ENCODE data around the gene TMEM131. TPM values are rescaled to one million over a fixed set of nuclear protein-coding genes. Genes with fewer than 3 reads are reported as not detected.

The TMEM131 gene
- total RNA-seq, 1 donor: 30.0 TPM

GRCh38 chr2:97966545-97967215, 29.1 kb downstream of the TMEM131 start:
- no peak for TF ChIP-seq CTCF (IDR thresholded peaks at IDR 0.05; ENCODE audit: extremely low read depth, low read depth, low read length)

GRCh38 chr2:97965116-97965515, 30.6 kb downstream of the TMEM131 start:
- Histone ChIP-seq H3K4me2 (ENCODE audit: insufficient read depth, low read length) (no peak overlapping the region), H3K4me3 (ENCODE audit: insufficient read depth, low read length) (no peak overlapping the region), H3K27ac (ENCODE audit: low read depth, low read length) (no peak overlapping the region), H4K20me1 (ENCODE audit: insufficient read depth, low read length) (peaks cover 53% of the 10 kb centered on the region), H3K79me2 (ENCODE audit: insufficient read depth, low read length) (peaks cover 95% of the 10 kb centered on the region), H3K4me1 (ENCODE audit: insufficient read depth, low read length) (peaks cover 11% of the 10 kb centered on the region), H3K36me3 (ENCODE audit: insufficient read depth, low read length) (no peaks in the 10 kb centered on the region), H3K27me3 (ENCODE audit: insufficient read depth, low read length) (no peaks in the 10 kb centered on the region), H2AFZ (ENCODE audit: low read length) (no peak overlapping the region), H3K9me3 (ENCODE audit: low read depth, low read length) (no peaks in the 10 kb centered on the region)
- no peak for DNase-seq (ENCODE audit: insufficient read length, low spot score, missing footprints)
- no peak for TF ChIP-seq CTCF (IDR thresholded peaks at IDR 0.05; ENCODE audit: extremely low read depth, low read depth, low read length)

More at GRCh38 chr2:97966545-97967215, 29.1 kb downstream of the TMEM131 start:
- peaks cover 13% of the 10 kb centered on the region for H3K4me1 ChIP-seq (ENCODE audit: insufficient read depth, low read length)
- H3K27me3 ChIP-seq (ENCODE audit: insufficient read depth, low read length): no peaks in the 10 kb centered on the region
- H3K9me3 ChIP-seq (ENCODE audit: low read depth, low read length): no peaks in the 10 kb centered on the region
- no peak overlapping the region for H3K4me3 ChIP-seq (ENCODE audit: insufficient read depth, low read length)
- H2AFZ ChIP-seq (ENCODE audit: low read length): no peak overlapping the region
- H3K27ac ChIP-seq (ENCODE audit: low read depth, low read length): no peak overlapping the region
- no peak overlapping the region for H3K4me2 ChIP-seq (ENCODE audit: insufficient read depth, low read length)
- H4K20me1 ChIP-seq (ENCODE audit: insufficient read depth, low read length): peaks cover 54% of the 10 kb centered on the region
- peak; percentile 58 for DNase-seq (ENCODE audit: insufficient read length, low spot score, missing footprints)
- H3K79me2 ChIP-seq (ENCODE audit: insufficient read depth, low read length): peaks cover 95% of the 10 kb centered on the region
- no peaks in the 10 kb centered on the region for H3K36me3 ChIP-seq (ENCODE audit: insufficient read depth, low read length)

- Histone ChIP-seq H4K20me1 (ENCODE audit: insufficient read depth, low read length) (peaks cover 44% of the 10 kb centered on the region), H2AFZ (ENCODE audit: low read length) (no peak overlapping the region), H3K36me3 (ENCODE audit: insufficient read depth, low read length) (no peaks in the 10 kb centered on the region), H3K4me1 (ENCODE audit: insufficient read depth, low read length) (peaks cover 6% of the 10 kb centered on the region), H3K4me2 (ENCODE audit: insufficient read depth, low read length) (no peak overlapping the region), H3K27ac (ENCODE audit: low read depth, low read length) (no peak overlapping the region), H3K9me3 (ENCODE audit: low read depth, low read length) (no peaks in the 10 kb centered on the region), H3K79me2 (ENCODE audit: insufficient read depth, low read length) (peaks cover 95% of the 10 kb centered on the region), H3K4me3 (ENCODE audit: insufficient read depth, low read length) (no peak overlapping the region), H3K27me3 (ENCODE audit: insufficient read depth, low read length) (no peaks in the 10 kb centered on the region)
- no peak for TF ChIP-seq CTCF (IDR thresholded peaks at IDR 0.05; ENCODE audit: extremely low read depth, low read depth, low read length)
- peak; percentile 10 for DNase-seq (ENCODE audit: insufficient read length, low spot score, missing footprints)
These were observed 31.9 kb downstream of the TMEM131 start for GRCh38 chr2:97963880-97964279.

- Histone ChIP-seq H3K27me3 (ENCODE audit: insufficient read depth, low read length) (no peaks in the 10 kb centered on the region), H3K36me3 (ENCODE audit: insufficient read depth, low read length) (no peaks in the 10 kb centered on the region), H2AFZ (ENCODE audit: low read length) (no peak overlapping the region), H3K4me2 (ENCODE audit: insufficient read depth, low read length) (no peak overlapping the region), H3K4me3 (ENCODE audit: insufficient read depth, low read length) (no peak overlapping the region), H3K9me3 (ENCODE audit: low read depth, low read length) (no peaks in the 10 kb centered on the region), H3K79me2 (ENCODE audit: insufficient read depth, low read length) (peaks cover 95% of the 10 kb centered on the region), H3K4me1 (ENCODE audit: insufficient read depth, low read length) (peaks cover 6% of the 10 kb centered on the region), H3K27ac (ENCODE audit: low read depth, low read length) (no peak overlapping the region), H4K20me1 (ENCODE audit: insufficient read depth, low read length) (peaks cover 44% of the 10 kb centered on the region)
- TF ChIP-seq CTCF (IDR thresholded peaks at IDR 0.05; ENCODE audit: extremely low read depth, low read depth, low read length): no peak
- DNase-seq (ENCODE audit: insufficient read length, low spot score, missing footprints): no peak
These were observed 32.7 kb downstream of the TMEM131 start for GRCh38 chr2:97963079-97963406.

All from osteoblast (primary cell).